Activated T-cell treated with anti-CD3 and anti-CD28 coated beads, Interleukin-2, amount 50 U/mL, for 24 hours (primary cell): ENCODE measurements around the gene SRRM5.

Experiments
- DNase-seq: peaks from one replicate; pipeline ENCODE4 v3.0.0-alpha.2; 2020
- H3K27ac Mint-ChIP-seq: 2 replicates; pipeline ENCODE4 v1.8.0; 2020; ENCODE audit warnings: mild to moderate bottlenecking, mixed read lengths
- H3K27me3 Mint-ChIP-seq: 2 replicates; pipeline ENCODE4 v1.8.0; 2020; ENCODE audit warnings: mixed read lengths
- H3K36me3 Mint-ChIP-seq: 2 replicates; pipeline ENCODE4 v1.8.0; 2020; ENCODE audit warnings: low read depth, mixed read lengths
- H3K4me1 Mint-ChIP-seq: 2 replicates; pipeline ENCODE4 v1.8.0; 2020; ENCODE audit warnings: low read depth, mixed read lengths
- H3K4me3 Mint-ChIP-seq: 2 replicates; pipeline ENCODE4 v1.8.0; 2020; ENCODE audit warnings: mild to moderate bottlenecking, moderate library complexity, mixed read lengths
- H3K9me3 Mint-ChIP-seq: 2 replicates; pipeline ENCODE4 v1.8.0; 2020; ENCODE audit warnings: mixed read lengths

The SRRM5 gene

DNA sequence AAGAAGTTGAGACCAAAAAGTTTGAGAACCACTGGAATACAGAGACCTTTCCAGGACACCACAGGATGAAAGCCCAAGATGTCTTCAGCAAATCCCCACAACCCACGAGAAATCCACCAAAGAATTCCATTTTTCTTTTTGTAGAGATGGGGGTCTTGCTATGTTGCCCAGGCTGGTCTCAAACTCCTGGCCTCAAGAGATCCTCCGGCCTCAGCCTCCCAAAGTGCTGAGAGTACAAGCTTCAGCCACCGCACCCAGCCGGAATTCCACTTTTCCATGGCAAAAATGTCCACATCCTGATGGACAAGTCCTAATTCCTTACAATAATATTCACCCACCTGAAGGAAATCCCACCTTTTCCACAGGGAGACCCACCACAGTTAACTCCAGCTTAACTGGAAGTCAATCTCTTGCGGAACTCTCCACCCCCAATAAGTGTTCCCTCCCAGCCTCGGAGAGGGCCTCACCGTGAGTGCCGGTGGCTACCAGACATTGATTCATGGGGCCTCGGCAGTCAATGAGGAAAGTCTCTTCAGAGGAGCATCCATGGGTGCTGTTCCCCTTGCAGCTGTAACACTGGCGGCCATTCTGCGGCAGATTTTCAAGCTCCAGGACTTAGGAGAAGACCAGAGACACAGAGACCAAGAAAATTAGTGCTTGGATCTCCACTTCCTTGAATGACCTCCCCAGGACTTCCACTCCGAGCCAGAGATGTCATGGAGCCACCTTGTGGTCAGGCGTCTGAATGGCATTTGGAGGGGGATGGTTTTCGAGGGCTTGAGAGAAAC is 40.1 kb downstream of the SRRM5 start:
- no peak overlapping the region for H3K4me3 Mint-ChIP-seq
- DNase-seq, result peak; percentile 56
- H3K9me3 Mint-ChIP-seq, result no peaks in the 10 kb centered on the region
- H3K27ac Mint-ChIP-seq, result no peak overlapping the region
- H3K27me3 Mint-ChIP-seq, result no peaks in the 10 kb centered on the region
- no peaks in the 10 kb centered on the region for H3K4me1 Mint-ChIP-seq
- H3K36me3 Mint-ChIP-seq, result peaks cover 35% of the 10 kb centered on the region

DNA sequence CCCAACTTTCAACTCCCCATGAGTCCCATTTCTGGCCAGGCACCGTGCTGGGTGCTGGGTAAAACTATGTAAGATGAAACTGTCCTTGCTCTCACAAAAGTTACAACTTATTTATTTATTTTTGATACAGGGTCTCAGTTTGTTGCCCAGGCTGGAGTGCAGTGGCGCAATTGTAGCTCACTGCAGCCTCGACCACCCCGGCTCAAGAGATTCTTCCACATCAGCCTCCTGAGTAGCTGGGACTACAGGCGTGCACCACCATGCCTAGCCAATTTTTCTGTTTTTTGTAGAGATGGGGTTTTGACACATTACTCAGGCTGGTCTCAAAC is 40.6 kb downstream of the SRRM5 start:
- Mint-ChIP-seq H3K4me1 (no peaks in the 10 kb centered on the region), H3K9me3 (no peaks in the 10 kb centered on the region), H3K27me3 (no peaks in the 10 kb centered on the region), H3K36me3 (peaks cover 31% of the 10 kb centered on the region), H3K4me3 (no peak overlapping the region), H3K27ac (no peak overlapping the region)
- DNase-seq, result no peak

DNA sequence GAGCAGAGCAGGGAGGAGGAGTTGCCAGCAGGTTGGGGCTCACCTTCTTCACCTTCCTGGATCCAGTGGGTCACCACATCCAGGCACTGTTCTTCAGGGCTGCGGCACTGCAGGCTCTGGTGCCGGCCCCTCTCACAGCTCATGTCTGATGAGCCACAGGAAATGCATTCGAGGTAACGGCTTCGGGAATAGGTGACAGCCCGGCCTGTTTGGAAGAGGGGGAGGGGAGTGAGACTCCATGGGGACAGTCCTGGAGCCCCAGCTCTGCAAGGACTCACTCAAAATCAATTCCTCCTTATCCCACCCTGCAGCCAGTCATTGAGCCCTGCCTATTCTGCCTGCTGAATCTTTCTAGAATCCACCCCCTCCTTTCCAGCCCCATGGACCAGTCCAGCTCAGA is 44.5 kb downstream of the SRRM5 start:
- Mint-ChIP-seq H3K36me3 (peaks cover 34% of the 10 kb centered on the region), H3K9me3 (peaks cover 5% of the 10 kb centered on the region), H3K4me3 (no peak overlapping the region), H3K27me3 (no peaks in the 10 kb centered on the region), H3K27ac (no peak overlapping the region), H3K4me1 (no peaks in the 10 kb centered on the region)
- DNase-seq, result no peak

DNA sequence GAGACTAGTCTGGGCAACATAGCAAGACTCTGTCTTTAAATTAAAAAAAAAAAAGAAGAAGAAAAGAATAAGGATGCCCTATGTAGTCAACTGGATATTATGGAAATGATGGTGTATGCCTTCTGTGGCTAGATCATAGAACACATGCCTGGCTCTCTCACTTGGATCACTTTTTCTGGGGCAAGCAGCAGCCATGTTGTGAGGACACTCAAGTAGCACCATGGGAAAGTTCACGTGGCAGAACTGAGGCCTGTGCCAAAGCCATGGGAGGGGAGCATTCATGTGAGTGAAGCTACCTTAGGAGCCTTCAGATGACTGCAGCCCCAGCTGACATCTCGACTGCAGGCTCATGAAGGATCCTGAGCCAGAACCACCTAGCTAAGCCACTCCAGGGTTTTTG is 46.1 kb downstream of the SRRM5 start:
- Mint-ChIP-seq H3K4me3 (no peak overlapping the region), H3K27ac (no peak overlapping the region), H3K36me3 (peaks cover 31% of the 10 kb centered on the region), H3K4me1 (no peaks in the 10 kb centered on the region), H3K27me3 (no peaks in the 10 kb centered on the region), H3K9me3 (peaks cover 5% of the 10 kb centered on the region)
- DNase-seq, result no peak

DNA sequence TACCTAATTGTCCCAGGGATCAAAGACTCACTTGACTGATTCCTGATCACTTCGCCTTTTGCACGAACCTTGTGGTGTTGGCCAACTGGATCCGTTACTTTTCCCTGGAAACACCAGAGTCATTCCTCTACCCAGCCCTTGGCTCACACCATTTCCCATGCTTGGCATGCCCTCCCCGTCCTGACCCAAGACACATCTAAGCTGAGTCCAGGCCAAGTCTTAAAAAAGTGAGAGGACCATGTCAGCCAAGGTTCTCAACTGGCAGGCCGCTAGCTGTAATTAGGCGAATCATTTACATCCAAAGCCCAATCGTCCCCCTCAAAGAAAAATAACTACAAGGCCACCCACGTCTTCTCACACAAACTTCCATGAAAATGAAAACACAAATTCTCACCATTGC is 46.6 kb downstream of the SRRM5 start:
- DNase-seq, result no peak
- Mint-ChIP-seq H3K27ac (no peak overlapping the region), H3K4me3 (no peak overlapping the region), H3K4me1 (peaks cover 2% of the 10 kb centered on the region), H3K36me3 (peaks cover 27% of the 10 kb centered on the region), H3K27me3 (no peaks in the 10 kb centered on the region), H3K9me3 (peaks cover 5% of the 10 kb centered on the region)

DNA sequence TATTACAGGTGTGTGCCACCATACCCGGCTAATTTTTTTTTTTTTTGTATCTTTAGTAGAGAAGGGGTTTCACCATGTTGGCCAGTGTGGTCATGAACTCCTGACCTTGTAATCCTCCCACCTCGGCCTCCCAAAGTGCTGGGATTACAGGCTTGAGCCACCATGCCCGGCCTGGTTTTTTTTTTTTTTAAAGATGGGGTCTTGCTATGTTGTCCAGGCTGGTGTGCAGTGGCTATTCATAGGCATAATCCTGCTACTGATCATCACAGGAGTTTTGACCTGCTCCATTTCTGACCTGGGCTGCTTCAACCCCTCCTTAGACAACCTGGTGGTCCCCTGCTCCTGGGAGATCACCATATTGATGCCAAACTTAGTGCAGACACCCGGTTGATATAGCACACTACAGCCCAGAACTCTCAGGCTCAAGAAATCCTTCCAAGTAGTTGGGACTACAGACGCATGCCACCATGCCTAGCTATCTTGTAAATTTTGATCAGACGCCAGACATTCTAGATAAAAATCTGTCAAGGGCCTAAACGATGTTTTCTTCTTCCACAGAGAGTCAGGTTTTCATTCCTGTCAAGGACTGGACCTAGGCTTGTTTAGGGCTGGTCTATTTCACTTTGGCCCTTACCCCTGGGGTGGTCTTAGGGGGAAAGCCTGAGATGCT is 48.5 kb downstream of the SRRM5 start:
- DNase-seq, result no peak
- H3K4me3 Mint-ChIP-seq, result no peak overlapping the region
- H3K36me3 Mint-ChIP-seq, result peaks cover 16% of the 10 kb centered on the region
- H3K4me1 Mint-ChIP-seq, result peaks cover 16% of the 10 kb centered on the region
- no peaks in the 10 kb centered on the region for H3K27me3 Mint-ChIP-seq
- H3K9me3 Mint-ChIP-seq, result peaks cover 5% of the 10 kb centered on the region
- H3K27ac Mint-ChIP-seq, result no peak overlapping the region

DNA sequence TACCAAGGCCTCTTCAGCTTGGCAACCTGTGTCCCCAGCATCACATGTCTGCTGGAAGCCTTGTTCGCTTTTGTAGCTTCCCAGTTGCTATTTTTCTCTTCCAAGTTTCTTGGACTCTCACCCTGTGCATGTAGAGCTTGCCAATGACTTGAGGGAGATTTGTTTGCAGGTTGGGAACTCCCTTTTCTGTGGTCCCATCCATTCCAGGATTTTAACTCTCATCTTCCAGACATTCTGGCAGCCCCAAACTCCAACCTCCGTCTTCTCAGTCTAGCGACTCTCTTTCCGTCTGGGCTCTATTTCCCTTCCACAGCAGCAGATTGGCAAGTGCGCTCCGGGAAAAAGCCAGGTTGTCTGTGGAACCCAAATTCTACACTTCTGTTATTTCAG is 49.1 kb downstream of the SRRM5 start:
- H3K27ac Mint-ChIP-seq, result no peak overlapping the region
- H3K36me3 Mint-ChIP-seq, result peaks cover 11% of the 10 kb centered on the region

DNA sequence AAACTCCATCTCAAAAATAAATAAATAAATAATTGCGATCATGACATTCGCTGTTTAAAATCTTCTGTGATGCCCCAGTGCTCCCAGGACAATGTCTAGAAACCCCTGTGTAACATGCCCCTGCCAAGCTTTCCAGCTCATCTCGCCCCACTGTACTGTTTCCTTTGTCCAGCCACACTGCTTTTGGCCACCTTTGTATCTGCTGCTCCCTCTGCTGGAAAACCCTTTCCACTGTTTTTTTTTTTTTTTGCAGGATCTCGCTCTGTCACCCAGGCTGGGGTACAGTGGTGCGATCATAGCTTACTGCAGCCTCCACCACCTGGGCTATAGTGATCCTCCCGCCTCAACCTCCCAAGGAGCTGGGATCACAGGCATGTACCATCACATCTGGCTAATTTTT is 50.6 kb downstream of the SRRM5 start:
- Mint-ChIP-seq H3K36me3 (peaks cover 14% of the 10 kb centered on the region), H3K27me3 (no peaks in the 10 kb centered on the region), H3K27ac (no peak overlapping the region), H3K4me3 (no peak overlapping the region), H3K9me3 (peaks cover 5% of the 10 kb centered on the region), H3K4me1 (peaks cover 21% of the 10 kb centered on the region)
- no peak for DNase-seq

More for the DNA sequence above, 49.1 kb downstream of the SRRM5 start:
- Mint-ChIP-seq H3K4me3 (no peak overlapping the region), H3K9me3 (peaks cover 5% of the 10 kb centered on the region), H3K27me3 (no peaks in the 10 kb centered on the region), H3K4me1 (peaks cover 16% of the 10 kb centered on the region)
- no peak for DNase-seq

DNA sequence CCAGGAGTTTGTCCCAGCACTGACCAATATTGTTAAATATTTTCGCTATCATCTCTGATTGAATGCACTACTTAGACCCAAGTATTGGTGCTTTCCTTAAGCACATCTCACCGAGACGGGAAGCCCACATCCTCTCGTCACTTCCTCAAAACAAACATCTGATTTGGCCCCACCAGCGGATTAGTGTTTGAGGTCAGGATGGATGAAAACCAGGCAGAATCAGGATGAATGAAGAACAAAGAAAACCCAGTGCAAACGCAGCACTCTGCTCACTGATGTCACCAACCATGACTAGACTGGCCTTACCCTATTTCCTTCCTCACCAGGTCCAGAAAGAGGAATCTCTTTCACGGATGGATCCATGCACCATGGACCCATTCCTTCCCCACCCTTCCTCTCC is 52.1 kb downstream of the SRRM5 start:
- peaks cover 35% of the 10 kb centered on the region for H3K4me1 Mint-ChIP-seq
- no peak for DNase-seq
- H3K27ac Mint-ChIP-seq, result peak overlapping the region; percentile 67
- H3K4me3 Mint-ChIP-seq, result no peak overlapping the region
- no peaks in the 10 kb centered on the region for H3K9me3 Mint-ChIP-seq
- no peaks in the 10 kb centered on the region for H3K27me3 Mint-ChIP-seq
- peaks cover 15% of the 10 kb centered on the region for H3K36me3 Mint-ChIP-seq
